ENCODE results near the gene FASTK. TPM values are rescaled to one million over a fixed set of nuclear protein-coding genes. Genes with fewer than 3 reads are reported as not detected.

Gene FASTK
- total and polyA plus RNA-seq, 12 donors, result 65.0 to 246 (median 77.1) TPM

GRCh38 chr7:151115121-151115835, 34.7 kb upstream of the FASTK start:
- intact Hi-C loops (cut with DNase I), result loop anchor here in 3 of 10 donors (10.0 kb wide), 3 partner anchors 60 to 220 kb away; partner anchors contain the start of genes CDK5 (in 1 of the 3) and SLC4A2 (in 1 of the 3)
- no peaks in the 10 kb centered on the region for H3K27me3 ChIP-seq
- TF ChIP-seq CTCF (IDR thresholded peaks at IDR 0.05), result peak in 1 of 9 donors; percentile 19
- peak overlapping the region in 2 of 10 donors; percentile 52 to 62 for H3K27ac ChIP-seq
- DNase-seq, result no peak
- WGBS, 2 donors, result 5 to 6% methylated on average over 88 to 114 of the region's 114 CpGs
- H3K4me1 ChIP-seq, result peaks cover 3 to 38% (median 22%) of the 10 kb centered on the region in 9 donors
- no peaks in the 10 kb centered on the region for H3K9me3 ChIP-seq
- ATAC-seq, result peak in 5 of 8 donors; percentile 12 to 66 (median 43)
- peaks cover 0 to 33% (median 12%) of the 10 kb centered on the region in 9 donors for H3K36me3 ChIP-seq
- peak overlapping the region in 6 of 10 donors; percentile 18 to 35 (median 26) for H3K4me3 ChIP-seq

- Histone ChIP-seq H3K4me1 (peaks cover 3 to 42% (median 26%) of the 10 kb centered on the region in 9 donors), H3K27me3 (no peaks in the 10 kb centered on the region), H3K36me3 (peaks cover 0 to 25% (median 7%) of the 10 kb centered on the region in 9 donors), H3K4me3 (peak overlapping the region in 2 of 10 donors; percentile 26 to 30), H3K9me3 (no peaks in the 10 kb centered on the region), H3K27ac (no peak overlapping the region)
- WGBS, 2 donors, result 22 to 26% methylated on average over 83 to 101 of the region's 101 CpGs
- TF ChIP-seq CTCF (IDR thresholded peaks at IDR 0.05), result no peak
- ATAC-seq (no peak), DNase-seq (no peak)
- intact Hi-C loops (cut with DNase I), result loop anchor here in 5 of 10 donors (5.0 to 10.0 kb wide), 6 partner anchors 60 to 220 kb away; partner anchors contain the start of genes ABCB8 (in 3 of the 5), CDK5 (in 1 of the 5) and SLC4A2 (in 1 of the 5)
These were observed 33.8 kb upstream of the FASTK start for GRCh38 chr7:151114151-151115090.

GRCh38 chr7:151113344-151114150, 32.9 kb upstream of the FASTK start:
- DNase-seq, result no peak
- TF ChIP-seq CTCF (IDR thresholded peaks at IDR 0.05), result no peak
- ATAC-seq, result no peak
- Histone ChIP-seq H3K9me3 (no peaks in the 10 kb centered on the region), H3K36me3 (peaks cover 0 to 16% (median 2%) of the 10 kb centered on the region in 9 donors), H3K27me3 (no peaks in the 10 kb centered on the region), H3K4me3 (no peak overlapping the region), H3K4me1 (peaks cover 3 to 45% (median 28%) of the 10 kb centered on the region in 9 donors), H3K27ac (no peak overlapping the region)
- intact Hi-C loops (cut with DNase I), result loop anchor here in 5 of 10 donors (5.0 to 10.0 kb wide), 6 partner anchors 59 to 219 kb away; partner anchors contain the start of genes ABCB8 (in 3 of the 5), CDK5 (in 1 of the 5) and SLC4A2 (in 1 of the 5)
- 82 to 83% methylated on average over 13 of the region's 13 CpGs for WGBS, 2 donors
